ENCODE measurements around the gene OSTM1.

The OSTM1 gene

DNA sequence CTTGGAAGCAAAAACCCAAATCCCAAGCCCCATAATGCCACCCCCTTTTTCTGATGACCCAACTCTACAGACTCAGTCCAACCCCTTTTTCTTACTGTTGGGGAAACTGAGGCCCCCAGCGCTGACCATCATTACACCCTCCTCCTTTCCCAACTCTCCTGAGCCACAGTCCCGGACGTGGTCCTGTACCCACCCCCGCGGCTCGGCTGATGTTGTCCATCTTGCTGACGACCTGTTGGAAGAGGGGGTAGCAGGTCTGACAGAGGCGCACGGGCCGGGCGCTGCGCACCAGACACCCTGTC is 533 bp downstream of the OSTM1 start:
- peak overlapping the region; percentile 84 for H3K4me3 ChIP-seq (ENCODE audit: low read depth, low read length)
- TF ChIP-seq, protein P1, sequence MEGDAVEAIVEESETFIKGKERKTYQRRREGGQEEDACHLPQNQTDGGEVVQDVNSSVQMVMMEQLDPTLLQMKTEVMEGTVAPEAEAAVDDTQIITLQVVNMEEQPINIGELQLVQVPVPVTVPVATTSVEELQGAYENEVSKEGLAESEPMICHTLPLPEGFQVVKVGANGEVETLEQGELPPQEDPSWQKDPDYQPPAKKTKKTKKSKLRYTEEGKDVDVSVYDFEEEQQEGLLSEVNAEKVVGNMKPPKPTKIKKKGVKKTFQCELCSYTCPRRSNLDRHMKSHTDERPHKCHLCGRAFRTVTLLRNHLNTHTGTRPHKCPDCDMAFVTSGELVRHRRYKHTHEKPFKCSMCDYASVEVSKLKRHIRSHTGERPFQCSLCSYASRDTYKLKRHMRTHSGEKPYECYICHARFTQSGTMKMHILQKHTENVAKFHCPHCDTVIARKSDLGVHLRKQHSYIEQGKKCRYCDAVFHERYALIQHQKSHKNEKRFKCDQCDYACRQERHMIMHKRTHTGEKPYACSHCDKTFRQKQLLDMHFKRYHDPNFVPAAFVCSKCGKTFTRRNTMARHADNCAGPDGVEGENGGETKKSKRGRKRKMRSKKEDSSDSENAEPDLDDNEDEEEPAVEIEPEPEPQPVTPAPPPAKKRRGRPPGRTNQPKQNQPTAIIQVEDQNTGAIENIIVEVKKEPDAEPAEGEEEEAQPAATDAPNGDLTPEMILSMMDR (IDR thresholded peaks at IDR 0.05; ENCODE audit: low read depth, low read length), result no peak
- TF ChIP-seq, protein P2, sequence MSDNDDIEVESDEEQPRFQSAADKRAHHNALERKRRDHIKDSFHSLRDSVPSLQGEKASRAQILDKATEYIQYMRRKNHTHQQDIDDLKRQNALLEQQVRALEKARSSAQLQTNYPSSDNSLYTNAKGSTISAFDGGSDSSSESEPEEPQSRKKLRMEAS (IDR thresholded peaks at IDR 0.05; ENCODE audit: low read depth, low read length), result no peak
- no peak for TF ChIP-seq POLR2A (IDR thresholded peaks at IDR 0.05; ENCODE audit: extremely low read depth, insufficient read length)
- TF ChIP-seq MYC (IDR thresholded peaks at IDR 0.05; ENCODE audit: low read depth, low read length), result no peak
- no peak for DNase-seq (ENCODE audit: low read depth)

DNA sequence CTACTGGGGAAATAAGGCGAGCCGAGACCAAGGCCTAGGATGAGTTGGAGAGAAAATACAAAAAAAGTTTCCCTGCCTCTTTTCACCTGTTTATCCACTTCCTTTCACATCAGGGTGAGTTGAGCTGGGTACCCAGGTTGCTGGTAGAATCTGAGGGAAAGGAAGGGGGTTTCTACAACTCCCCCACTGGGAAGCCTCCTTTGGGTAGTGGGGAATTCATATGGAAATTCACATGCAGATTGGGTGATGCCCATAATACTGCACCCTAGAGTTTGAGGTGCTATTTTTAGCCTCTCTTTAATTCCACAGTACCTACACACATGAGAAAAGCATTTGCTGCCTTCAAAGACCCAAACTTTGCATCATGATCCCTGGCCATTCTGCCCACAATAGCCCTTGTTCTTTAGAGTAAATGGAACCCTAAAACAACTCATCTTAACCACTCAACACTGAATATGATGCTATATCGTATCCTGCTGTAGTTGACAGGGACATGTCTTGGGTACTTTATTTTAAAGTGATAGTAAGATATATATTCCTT is 2.7 kb downstream of the OSTM1 start:
- DNase-seq (ENCODE audit: low read depth), result no peak
- TF ChIP-seq POLR2A (IDR thresholded peaks at IDR 0.05; ENCODE audit: extremely low read depth, insufficient read length), result no peak
- TF ChIP-seq, protein P1 (IDR thresholded peaks at IDR 0.05; ENCODE audit: low read depth, low read length), result no peak
- TF ChIP-seq MYC (IDR thresholded peaks at IDR 0.05; ENCODE audit: low read depth, low read length), result no peak
- TF ChIP-seq, protein P2 (IDR thresholded peaks at IDR 0.05; ENCODE audit: low read depth, low read length), result no peak
- H3K4me3 ChIP-seq (ENCODE audit: low read depth, low read length), result no peak overlapping the region

DNA sequence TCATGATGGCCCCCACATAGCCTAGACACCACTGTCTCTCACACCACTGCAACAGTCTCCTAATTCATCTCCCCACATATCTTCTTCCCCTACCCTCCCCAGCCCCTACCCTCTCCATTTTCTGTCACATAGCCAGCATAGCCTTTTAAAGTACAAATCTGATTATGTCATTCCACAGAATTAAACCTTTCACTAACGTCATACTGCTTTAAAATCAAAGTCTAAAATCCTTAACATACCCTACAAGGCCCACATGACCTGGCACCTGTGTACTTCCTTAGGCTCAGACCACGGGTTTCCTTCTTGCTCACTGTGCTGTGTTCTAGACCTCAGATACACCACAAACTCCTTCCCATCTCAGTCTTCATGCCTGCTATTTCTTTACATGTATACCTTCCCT is 5.9 kb downstream of the OSTM1 start:
- DNase-seq (ENCODE audit: low read depth), result no peak
- H3K4me3 ChIP-seq (ENCODE audit: low read depth, low read length), result no peak overlapping the region
- no peak for TF ChIP-seq POLR2A (IDR thresholded peaks at IDR 0.05; ENCODE audit: extremely low read depth, insufficient read length)
- TF ChIP-seq MYC (IDR thresholded peaks at IDR 0.05; ENCODE audit: low read depth, low read length), result no peak
- TF ChIP-seq, protein P2 (IDR thresholded peaks at IDR 0.05; ENCODE audit: low read depth, low read length), result no peak
- TF ChIP-seq, protein P1 (IDR thresholded peaks at IDR 0.05; ENCODE audit: low read depth, low read length), result no peak

DNA sequence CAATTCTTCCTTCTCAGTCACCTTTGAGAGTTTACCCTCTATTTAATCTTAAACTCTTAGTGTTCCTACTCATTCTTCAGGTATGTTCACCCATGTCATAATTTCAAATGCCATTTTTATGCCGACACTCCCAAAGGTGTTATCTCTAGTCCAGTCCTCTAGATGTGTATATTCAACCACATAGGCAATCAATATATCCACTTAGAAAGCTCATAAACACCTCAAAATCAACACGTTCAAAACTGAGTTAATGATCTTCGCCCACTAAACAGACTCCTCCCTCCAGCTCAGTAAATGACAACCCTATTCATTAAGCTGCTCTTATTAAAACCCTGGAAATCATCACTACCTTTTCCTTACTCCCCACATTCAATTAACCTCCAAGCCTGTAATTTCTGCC is 6.4 kb downstream of the OSTM1 start:
- DNase-seq (ENCODE audit: low read depth), result no peak
- TF ChIP-seq, protein P2 (IDR thresholded peaks at IDR 0.05; ENCODE audit: low read depth, low read length), result no peak
- TF ChIP-seq POLR2A (IDR thresholded peaks at IDR 0.05; ENCODE audit: extremely low read depth, insufficient read length) (no peak), MYC (IDR thresholded peaks at IDR 0.05; ENCODE audit: low read depth, low read length) (no peak)
- TF ChIP-seq, protein P1 (IDR thresholded peaks at IDR 0.05; ENCODE audit: low read depth, low read length), result no peak
- H3K4me3 ChIP-seq (ENCODE audit: low read depth, low read length), result no peak overlapping the region

DNA sequence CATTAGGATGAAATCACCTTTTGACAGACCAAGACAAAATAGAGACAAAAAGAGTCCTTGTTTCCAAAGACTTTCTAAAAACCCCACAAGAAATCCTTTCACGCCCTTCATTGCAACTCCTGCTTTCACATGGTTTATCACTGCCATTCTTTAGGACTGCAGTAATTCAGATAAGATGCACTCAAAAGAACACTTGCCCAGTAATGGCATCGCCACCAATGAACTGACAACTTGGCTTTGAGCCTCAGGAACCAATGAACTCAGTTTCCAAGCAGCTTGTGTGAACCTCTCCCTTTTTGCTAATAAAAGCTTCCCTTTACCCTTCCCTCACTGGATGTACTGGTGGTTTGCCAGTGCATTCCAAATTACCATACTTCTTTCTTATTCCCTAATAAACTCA is 21.8 kb downstream of the OSTM1 start:
- H3K4me3 ChIP-seq (ENCODE audit: low read depth, low read length), result no peak overlapping the region
- DNase-seq (ENCODE audit: low read depth), result no peak
- TF ChIP-seq, protein P2 (IDR thresholded peaks at IDR 0.05; ENCODE audit: low read depth, low read length), result no peak
- TF ChIP-seq POLR2A (IDR thresholded peaks at IDR 0.05; ENCODE audit: extremely low read depth, insufficient read length) (no peak), MYC (IDR thresholded peaks at IDR 0.05; ENCODE audit: low read depth, low read length) (no peak)
- TF ChIP-seq, protein P1 (IDR thresholded peaks at IDR 0.05; ENCODE audit: low read depth, low read length), result no peak
